ENCODE data around the gene CDIPT. TPM values are rescaled to one million over a fixed set of nuclear protein-coding genes. Genes with fewer than 3 reads are reported as not detected.

CDIPT gene
- total RNA-seq, 1 experiment from 2014 or later = 58.3 TPM

GRCh38 chr16:29840240-29840639, 22.8 kb downstream of the CDIPT start (continued):
- TF ChIP-seq REST (IDR thresholded peaks at IDR 0.05; ENCODE audit: low read depth) = no peak
- TF ChIP-seq CEBPB (IDR thresholded peaks at IDR 0.05; ENCODE audit: low read depth) = no peak

- H2AFZ ChIP-seq (ENCODE audit: low read depth, low read length, poor library complexity, severe bottlenecking) = no peak overlapping the region
- peaks cover 0 to 6% of the 10 kb centered on the region in 2 experiments; a peak in 2 of 4 replicates for H3K4me1 ChIP-seq (ENCODE audit: control insufficient read depth in 1 of 2, insufficient read depth in 2 of 2, low read length in 2 of 2)
- ChIA-PET POLR2A (no interaction called here), CTCF (interaction anchor here (2.5 kb wide), 1 partner anchor 9 kb away, joined by 12 read pairs; no protein-coding TSS in a partner anchor), RAD21 (ENCODE audit: low non-redundant PET in 1 of 2, low total read pairs in 2 of 2, uncharacterized antibody in 2 of 2, unreplicated experiment in 2 of 2) (no interaction called here)
- H3K9ac ChIP-seq (ENCODE audit: low read length) = no peak overlapping the region
- intact Hi-C loops (cut with micrococcal nuclease) = no loop called here
- no peaks in the 10 kb centered on the region for H3K27me3 ChIP-seq (ENCODE audit: insufficient read depth, low read length)
- peaks cover 0 to 4% of the 10 kb centered on the region in 2 experiments; a peak in 2 of 4 replicates for H3K36me3 ChIP-seq (ENCODE audit: control insufficient read depth in 1 of 2, insufficient read depth in 2 of 2, low read length in 2 of 2)
- H3K4me2 ChIP-seq (ENCODE audit: low read length) = no peak overlapping the region
- ATAC-seq (no peak), DNase-seq (ENCODE audit: low read depth, low spot score) (no peak)
- no peaks in the 10 kb centered on the region for H3K79me2 ChIP-seq (ENCODE audit: insufficient read depth, low read length)
- no peak overlapping the region for H3K4me3 ChIP-seq (replicated peaks in 1 of 2; ENCODE audit: low read depth in 1 of 2, low read length in 2 of 2)
- TF ChIP-seq CBX3 (IDR thresholded peaks at IDR 0.05; ENCODE audit: low read depth) (no peak), CTCF (IDR thresholded peaks at IDR 0.05 in 2 of 3, conservative IDR thresholded peaks at IDR 0.05 in 1 of 3; ENCODE audit: borderline replicate concordance in 1 of 3, insufficient read depth in 1 of 3, low read depth in 2 of 3, low read length in 2 of 3) (no peak), TCF7L2 (IDR thresholded peaks at IDR 0.05; ENCODE audit: borderline replicate concordance, extremely low read depth, insufficient read depth, insufficient read length) (no peak), YY1 (IDR thresholded peaks at IDR 0.05; ENCODE audit: extremely low read depth, insufficient replicate concordance, low read depth, low read length) (no peak), ELF1 (IDR thresholded peaks at IDR 0.05; ENCODE audit: borderline replicate concordance, low read depth) (no peak), ZNF274 (IDR thresholded peaks at IDR 0.05; ENCODE audit: low read depth, low read length) (no peak), ZBTB33 (IDR thresholded peaks at IDR 0.05; ENCODE audit: extremely low read depth, insufficient replicate concordance, low read length) (no peak), EZH2 (IDR thresholded peaks at IDR 0.05) (no peak), POLR2A (IDR thresholded peaks at IDR 0.05; ENCODE audit: borderline replicate concordance, extremely low read depth, insufficient read depth, insufficient read length) (no peak), SP1 (IDR thresholded peaks at IDR 0.05; ENCODE audit: low read depth) (no peak)
- H3K9me2 ChIP-seq (ENCODE audit: insufficient read depth) = no peaks in the 10 kb centered on the region
- H3K9me3 ChIP-seq (ENCODE audit: control insufficient read depth in 1 of 2, insufficient read depth in 1 of 2, low read depth in 1 of 2, low read length in 2 of 2) = no peaks in the 10 kb centered on the region
- BruUV-seq (replicated peaks) = no TSS peak
- H4K20me1 ChIP-seq (ENCODE audit: insufficient read depth) = no peaks in the 10 kb centered on the region
- H3K27ac ChIP-seq (ENCODE audit: low read depth, low read length) = no peak overlapping the region
Observed at GRCh38 chr16:29839822-29840221, 23.2 kb downstream of the CDIPT start.

All from HCT116 (cell line).